Nephron (organoid): ENCODE results near the gene AGAP3.

ENCODE experiments used
- H3K27ac Mint-ChIP-seq, 3 experiments: 2 replicates each; pipeline ENCODE4 v1.8.0; 2020; ENCODE audit warnings: mixed read lengths in 3 of 3, mild to moderate bottlenecking in 2 of 3, moderate library complexity in 1 of 3
- H3K27me3 Mint-ChIP-seq: 2 replicates; pipeline ENCODE4 v1.8.0; 2021; ENCODE audit warnings: low read depth, mild to moderate bottlenecking, moderate library complexity, mixed read lengths
- H3K36me3 Mint-ChIP-seq: 2 replicates; pipeline ENCODE4 v1.8.0; 2020; ENCODE audit warnings: low read depth, mixed read lengths
- H3K4me1 Mint-ChIP-seq: 2 replicates; pipeline ENCODE4 v1.8.0; 2020; ENCODE audit warnings: mixed read lengths
- H3K4me3 Mint-ChIP-seq, 3 experiments: 2 replicates each; pipeline ENCODE4 v1.8.0; 2020; ENCODE audit warnings: mild to moderate bottlenecking in 3 of 3, mixed read lengths in 3 of 3, moderate library complexity in 2 of 3
- H3K9me3 Mint-ChIP-seq: 2 replicates; pipeline ENCODE4 v1.8.0; 2020; ENCODE audit warnings: mixed read lengths
- CTCF ChIP-seq, 3 experiments: fragments of 200-600 bp; sonication (generic); IDR thresholded peaks; one replicate each; pipeline ENCODE4 v1.5.0; 2021; ENCODE audit warnings: antibody characterized with exemption in 3 of 3; ENCODE audit not compliant: unreplicated experiment in 3 of 3

AGAP3 gene

DNA sequence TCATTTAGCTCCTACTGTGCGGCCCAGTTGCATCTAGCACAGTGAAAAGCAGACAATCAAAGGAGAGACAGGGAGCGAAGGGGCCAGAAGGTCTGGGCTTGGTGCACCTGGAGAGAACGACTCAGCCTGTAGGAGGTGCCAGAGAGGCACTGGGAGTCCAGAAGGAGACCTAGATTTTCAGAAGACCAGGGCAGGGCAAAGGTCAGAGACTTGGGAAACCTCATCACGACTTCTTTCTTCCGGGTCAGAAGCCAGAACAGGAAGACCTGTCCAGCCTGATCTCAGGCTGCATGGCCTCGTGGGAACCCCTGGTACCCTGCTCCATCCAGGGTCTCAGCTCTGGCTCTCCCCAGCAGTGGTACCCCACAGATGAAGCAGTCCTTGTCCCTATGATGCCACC lies 5.2 kb downstream of the AGAP3 start:
- H3K9me3 Mint-ChIP-seq = no peaks in the 10 kb centered on the region
- peak in 2 of 3 experiments; percentile 16 to 35 for TF ChIP-seq CTCF (IDR thresholded peaks at IDR 0.05; ENCODE audit: unreplicated experiment in 3 of 3)

GRCh38 chr7:151091988-151092387 lies 5.7 kb downstream of the AGAP3 start:
- Mint-ChIP-seq H3K4me1 (peaks cover 27% of the 10 kb centered on the region), H3K4me3 (no peak overlapping the region), H3K27me3 (peaks cover 4% of the 10 kb centered on the region), H3K27ac (no peak overlapping the region), H3K36me3 (no peaks in the 10 kb centered on the region), H3K9me3 (no peaks in the 10 kb centered on the region)
- TF ChIP-seq CTCF (IDR thresholded peaks at IDR 0.05; ENCODE audit: unreplicated experiment in 3 of 3) = no peak

More for the DNA sequence above, 5.2 kb downstream of the AGAP3 start:
- peaks cover 27% of the 10 kb centered on the region for H3K4me1 Mint-ChIP-seq
- no peak overlapping the region for H3K27ac Mint-ChIP-seq
- H3K4me3 Mint-ChIP-seq = no peak overlapping the region
- H3K27me3 Mint-ChIP-seq = peaks cover 4% of the 10 kb centered on the region
- no peaks in the 10 kb centered on the region for H3K36me3 Mint-ChIP-seq

GRCh38 chr7:151093748-151094147 lies 7.5 kb downstream of the AGAP3 start:
- Mint-ChIP-seq H3K4me1 (peaks cover 20% of the 10 kb centered on the region), H3K4me3 (no peak overlapping the region), H3K9me3 (no peaks in the 10 kb centered on the region), H3K27ac (no peak overlapping the region), H3K27me3 (peaks cover 4% of the 10 kb centered on the region), H3K36me3 (no peaks in the 10 kb centered on the region)
- TF ChIP-seq CTCF (IDR thresholded peaks at IDR 0.05; ENCODE audit: unreplicated experiment in 3 of 3) = no peak

DNA sequence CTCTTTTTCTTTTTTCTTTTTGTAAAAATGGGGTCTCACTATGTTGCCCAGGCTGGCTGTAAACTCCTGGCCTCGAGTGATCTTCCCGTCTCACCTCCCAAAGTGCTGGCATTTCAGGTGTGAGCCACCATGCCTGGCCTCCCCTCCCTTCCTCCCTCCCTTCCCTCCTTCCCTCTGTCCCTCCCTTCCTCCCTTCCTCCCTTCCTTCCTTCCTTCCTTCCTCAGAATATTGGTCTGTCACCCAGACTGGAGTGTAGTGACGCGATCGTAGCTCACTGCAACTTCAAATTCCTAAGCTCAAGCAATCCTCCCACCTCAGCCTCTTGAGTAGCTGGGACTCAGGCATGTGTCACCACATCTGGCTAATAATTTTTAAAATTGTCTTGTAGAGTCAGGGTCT lies 8.4 kb downstream of the AGAP3 start:
- no peaks in the 10 kb centered on the region for H3K36me3 Mint-ChIP-seq
- no peak overlapping the region for H3K4me3 Mint-ChIP-seq
- peaks cover 4% of the 10 kb centered on the region for H3K27me3 Mint-ChIP-seq
- H3K4me1 Mint-ChIP-seq = peaks cover 11% of the 10 kb centered on the region
- no peaks in the 10 kb centered on the region for H3K9me3 Mint-ChIP-seq
- H3K27ac Mint-ChIP-seq = no peak overlapping the region
- no peak for TF ChIP-seq CTCF (IDR thresholded peaks at IDR 0.05; ENCODE audit: unreplicated experiment in 3 of 3)

DNA sequence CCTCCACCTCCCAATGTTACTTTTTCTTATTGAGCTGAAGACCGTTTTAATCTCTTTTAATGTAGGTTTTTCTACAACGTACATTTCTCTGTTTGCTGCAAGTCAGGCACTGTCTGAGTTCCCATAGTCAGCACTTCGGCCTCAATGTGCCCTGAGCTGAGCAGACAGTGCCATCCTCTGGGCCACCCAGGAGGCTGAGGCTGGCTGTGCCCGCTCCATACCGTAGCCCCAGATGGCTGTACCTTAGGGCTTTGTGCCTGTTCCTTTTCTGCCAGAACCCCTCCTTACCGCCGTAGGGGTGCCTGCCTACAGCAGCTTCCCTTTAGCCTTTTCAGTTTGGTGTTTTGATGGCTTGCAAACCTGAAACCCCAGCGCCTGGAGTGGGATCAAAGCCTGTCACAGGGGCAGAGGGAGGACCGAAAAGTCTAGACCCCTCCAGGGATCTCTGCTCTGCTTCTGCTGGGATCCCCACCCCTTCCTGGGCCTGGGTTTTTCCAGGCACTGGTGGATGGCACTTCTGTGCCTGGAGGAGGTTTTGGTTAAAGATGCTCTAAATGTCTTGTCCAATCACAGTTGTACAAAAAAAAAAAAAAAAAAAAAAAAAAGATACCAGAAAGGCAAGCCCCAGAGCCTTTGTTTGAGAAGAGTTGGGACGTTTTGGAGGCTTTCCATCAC lies 9.0 kb downstream of the AGAP3 start:
- TF ChIP-seq CTCF (IDR thresholded peaks at IDR 0.05; ENCODE audit: unreplicated experiment in 3 of 3) = no peak
- no peak overlapping the region for H3K27ac Mint-ChIP-seq
- H3K36me3 Mint-ChIP-seq = no peaks in the 10 kb centered on the region
- peaks cover 8% of the 10 kb centered on the region for H3K4me1 Mint-ChIP-seq
- peaks cover 4% of the 10 kb centered on the region for H3K27me3 Mint-ChIP-seq
- H3K4me3 Mint-ChIP-seq = no peak overlapping the region
- no peaks in the 10 kb centered on the region for H3K9me3 Mint-ChIP-seq

- TF ChIP-seq CTCF (IDR thresholded peaks at IDR 0.05; ENCODE audit: unreplicated experiment in 3 of 3) = no peak
- Mint-ChIP-seq H3K27me3 (peaks cover 4% of the 10 kb centered on the region), H3K4me1 (peaks cover 8% of the 10 kb centered on the region), H3K36me3 (no peaks in the 10 kb centered on the region), H3K27ac (no peak overlapping the region), H3K4me3 (no peak overlapping the region), H3K9me3 (no peaks in the 10 kb centered on the region)
Measured at GRCh38 chr7:151095828-151096475, 9.7 kb downstream of the AGAP3 start.
